Naive thymus-derived CD4-positive, alpha-beta T cell (primary cell): ENCODE measurements around the gene SLC39A1. TPM values are rescaled to one million over a fixed set of nuclear protein-coding genes. Genes with fewer than 3 reads are reported as not detected.
A peak's percentile ranks its signal among the peaks of the same experiment; 100 is the strongest.

ENCODE experiments used
- ATAC-seq: fragments of 150-1000 bp; cut with Tn5 transposase; 2 replicates; pipeline ENCODE4 v1.10.0; 2021; ENCODE audit warnings: mild to moderate bottlenecking, moderate library complexity
- CTCF ChIA-PET: fragments of 350-600 bp; sonication (Branson Sonifier 250); formaldehyde crosslinking; loops from one replicate; lab custom pipeline; 2021; ENCODE audit warnings: antibody characterized with exemption; lab: Charles Lee
- POLR2A ChIA-PET: fragments of 350-600 bp; sonication (Branson Sonifier 250); formaldehyde crosslinking; loops from one replicate; lab custom pipeline; 2021; ENCODE audit warnings: antibody characterized with exemption, inconsistent platforms; lab: Charles Lee
- DNase-seq, 9 donors: peaks; one replicate each; pipeline versions ENCODE4 v3.0.0 to v3.0.0-alpha.2; 2020 to 2022; ENCODE audit warnings: mixed read lengths in 1 of 9
- H3K27ac ChIP-seq: one replicate; pipeline ENCODE4 v1.7.0; 2013; ENCODE audit warnings: mild to moderate bottlenecking, low read depth, low read length, moderate library complexity
- H3K27me3 ChIP-seq, 2 donors: one replicate each; pipeline ENCODE4 v1.7.0; 2013; ENCODE audit warnings: low read length in 2 of 2, mild to moderate bottlenecking in 2 of 2, moderate library complexity in 2 of 2; ENCODE audit not compliant: control insufficient read depth in 2 of 2, insufficient read depth in 2 of 2
- H3K36me3 ChIP-seq, 3 experiments: 1 replicate in 2 of 3; 2 replicates in 1 of 3; pipeline ENCODE4 v1.7.0; 2013; ENCODE audit warnings: low read length in 3 of 3, mild to moderate bottlenecking in 3 of 3, moderate library complexity in 1 of 3; ENCODE audit not compliant: insufficient read depth in 3 of 3, control insufficient read depth in 2 of 3
- H3K4me1 ChIP-seq, 2 donors: one replicate each; pipeline ENCODE4 v1.7.0; 2013; ENCODE audit warnings: low read length in 2 of 2, mild to moderate bottlenecking in 2 of 2, moderate library complexity in 1 of 2; ENCODE audit not compliant: control insufficient read depth in 2 of 2, insufficient read depth in 2 of 2
- H3K4me3 ChIP-seq: 2 replicates; pipeline ENCODE4 v1.7.0; 2013; ENCODE audit warnings: mild to moderate bottlenecking, low read length
- H3K9me3 ChIP-seq, 3 experiments: 1 replicate in 2 of 3; 2 replicates in 1 of 3; pipeline ENCODE4 v1.7.0; 2013; ENCODE audit warnings: low read length in 3 of 3; ENCODE audit not compliant: control insufficient read depth in 2 of 3
- H3K27ac Mint-ChIP-seq, 9 donors: one replicate each; pipeline ENCODE4 v1.8.0; 2020 to 2022; ENCODE audit warnings: mixed read lengths in 9 of 9, mild to moderate bottlenecking in 8 of 9, moderate library complexity in 5 of 9, inconsistent platforms in 2 of 9
- H3K27me3 Mint-ChIP-seq, 5 donors: one replicate each; pipeline ENCODE4 v1.8.0; 2021 to 2022; ENCODE audit warnings: mixed read lengths in 5 of 5, mild to moderate bottlenecking in 1 of 5
- H3K36me3 Mint-ChIP-seq, 5 donors: one replicate each; pipeline ENCODE4 v1.8.0; 2020 to 2022; ENCODE audit warnings: mixed read lengths in 5 of 5, mild to moderate bottlenecking in 3 of 5, inconsistent platforms in 1 of 5
- H3K4me1 Mint-ChIP-seq, 7 donors: one replicate each; pipeline ENCODE4 v1.8.0; 2020 to 2022; ENCODE audit warnings: mixed read lengths in 7 of 7, mild to moderate bottlenecking in 3 of 7, inconsistent platforms in 1 of 7
- H3K4me3 Mint-ChIP-seq, 10 donors: one replicate each; pipeline ENCODE4 v1.8.0; 2020 to 2022; ENCODE audit warnings: mild to moderate bottlenecking in 10 of 10, mixed read lengths in 10 of 10, moderate library complexity in 6 of 10, inconsistent platforms in 2 of 10
- H3K9me3 Mint-ChIP-seq, 11 donors: one replicate each; pipeline ENCODE4 v1.8.0; 2020 to 2022; ENCODE audit warnings: mixed read lengths in 11 of 11, mild to moderate bottlenecking in 4 of 11, inconsistent platforms in 1 of 11, moderate library complexity in 1 of 11
- intact Hi-C, 2 donors: fragments of 100-400 bp; cut with micrococcal nuclease; formaldehyde crosslinking; loops; one replicate each; pipeline ENCODE4 v1.15.1; 2023
- polyA plus RNA-seq, 2 donors: library from polyadenylated mRNA; unstranded; fragments of 300-500 nt; fragmentation: Illumina TruSeq; gene quantifications; one replicate each; pipeline ENCODE4 v1.2.3, GENCODE V29; 2021
- total RNA-seq, 6 experiments: library from RNA in 5 of 6; stranded (reverse) in 5 of 6; gene quantifications; 1 replicate in 5 of 6; 2 replicates in 1 of 6; pipeline ENCODE4 v1.2.3 and lab custom pipeline; 2021 to 2026

The SLC39A1 gene
- total and polyA plus RNA-seq, 7 experiments from 2014 or later: 14.4 to 53.2 (median 22.3) TPM

DNA sequence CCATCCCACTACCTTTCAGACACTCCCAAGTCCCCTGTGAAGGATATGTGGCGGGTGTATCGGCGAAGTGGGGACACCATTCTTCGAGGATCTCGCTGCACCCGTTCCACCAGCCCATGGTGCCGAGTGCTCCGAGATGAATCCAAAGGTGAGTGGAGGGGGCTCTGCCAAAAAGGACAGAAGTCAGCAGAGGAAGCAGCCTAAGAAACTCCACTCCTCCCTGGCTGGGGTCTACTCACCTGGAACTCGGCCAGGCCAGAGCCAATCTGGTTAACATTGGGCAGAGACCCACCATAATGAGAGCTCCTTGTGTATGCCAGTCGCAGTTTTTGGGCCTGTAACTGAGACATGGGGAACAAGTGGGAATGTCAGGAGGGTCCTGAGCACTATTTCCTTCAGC, 8.5 kb downstream of the SLC39A1 start:
- H3K27me3 ChIP-seq: no peaks in the 10 kb centered on the region
- H3K9me3 Mint-ChIP-seq: no peaks in the 10 kb centered on the region
- H3K36me3 Mint-ChIP-seq: peaks cover 0 to 30% (median 17%) of the 10 kb centered on the region in 5 donors
- peaks cover 27 to 57% (median 29%) of the 10 kb centered on the region in 3 experiments for H3K36me3 ChIP-seq
- H3K4me3 Mint-ChIP-seq: peak overlapping the region in 5 of 10 donors; percentile 7 to 56 (median 45)
- no peak for ATAC-seq
- H3K27me3 Mint-ChIP-seq: no peaks in the 10 kb centered on the region
- POLR2A ChIA-PET: interaction anchor here (1.3 to 12.8 kb wide), 4 partner anchors 11 to 35 kb away, joined by 3 to 159 read pairs (median 106); partner anchors contain the start of genes CREB3L4, DENND4B, JTB and RPS27
- H3K9me3 ChIP-seq: no peaks in the 10 kb centered on the region
- peak overlapping the region; percentile 25 for H3K27ac ChIP-seq
- no peak for DNase-seq
- H3K4me3 ChIP-seq: no peak overlapping the region
- H3K4me1 ChIP-seq: peaks cover 27 to 33% of the 10 kb centered on the region in 2 donors
- CTCF ChIA-PET: interaction anchor here (2.3 to 5.5 kb wide), 2 partner anchors 9 to 32 kb away, joined by 11 to 36 read pairs; partner anchors contain the start of genes DENND4B and RAB13
- intact Hi-C loops: loop anchor here (5.0 kb wide), 2 partner anchors 228 to 1902 kb away; partner anchors contain the start of genes GON4L (in 1 of the 2), INTS3 (in 1 of the 2) and SYT11 (in 1 of the 2)
- H3K4me1 Mint-ChIP-seq: peaks cover 32 to 64% (median 51%) of the 10 kb centered on the region in 7 donors
- H3K27ac Mint-ChIP-seq: peak overlapping the region in 4 of 9 donors; percentile 31 to 90 (median 86)

DNA sequence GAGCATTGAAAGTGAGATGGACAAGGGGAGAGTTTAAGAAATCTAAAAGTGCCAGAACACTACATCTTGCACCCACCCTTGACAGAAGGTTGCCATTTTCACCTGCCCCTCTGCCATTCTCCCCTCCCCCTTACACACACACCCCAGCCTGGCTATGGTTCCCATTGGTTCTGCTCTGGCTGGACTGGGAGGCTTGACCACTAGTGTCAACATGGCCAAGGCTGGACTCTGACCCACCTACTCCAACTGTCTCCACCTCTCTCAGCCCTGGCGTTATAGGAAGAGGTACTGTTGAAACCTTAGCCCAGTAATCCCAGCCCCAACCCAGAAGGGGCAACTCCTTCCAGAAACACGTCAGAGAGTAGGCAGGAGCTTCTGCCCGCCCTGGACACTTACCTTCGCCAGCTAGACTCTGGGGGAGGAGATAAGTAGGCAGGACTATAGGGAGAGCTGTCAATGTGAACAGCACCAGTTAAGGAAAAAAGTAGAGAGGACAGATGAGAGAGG, 9.4 kb downstream of the SLC39A1 start:
- Histone ChIP-seq H3K9me3 (no peaks in the 10 kb centered on the region), H3K36me3 (peaks cover 27 to 63% (median 34%) of the 10 kb centered on the region in 3 experiments), H3K27me3 (no peaks in the 10 kb centered on the region), H3K4me3 (no peak overlapping the region), H3K4me1 (peaks cover 27 to 33% of the 10 kb centered on the region in 2 donors), H3K27ac (peak overlapping the region; percentile 30)
- peak overlapping the region; percentile 7 to 89 (median 75) for H3K27ac Mint-ChIP-seq
- CTCF ChIA-PET: interaction anchor here (2.3 to 5.5 kb wide), 2 partner anchors 8 to 33 kb away, joined by 11 to 36 read pairs; partner anchors contain the start of genes DENND4B and RAB13
- intact Hi-C loops: no loop called here
- DNase-seq (no peak), ATAC-seq (no peak)
- peaks cover 32 to 61% (median 50%) of the 10 kb centered on the region in 7 donors for H3K4me1 Mint-ChIP-seq
- peak overlapping the region in 9 of 10 donors; percentile 7 to 74 (median 36) for H3K4me3 Mint-ChIP-seq
- POLR2A ChIA-PET: interaction anchor here (0.7 to 12.8 kb wide), 6 partner anchors 9 to 32 kb away, joined by 3 to 159 read pairs (median 49); partner anchors contain the start of genes CREB3L4, DENND4B, JTB and SLC39A1
- no peaks in the 10 kb centered on the region for H3K9me3 Mint-ChIP-seq
- H3K27me3 Mint-ChIP-seq: no peaks in the 10 kb centered on the region
- H3K36me3 Mint-ChIP-seq: peaks cover 0 to 32% (median 17%) of the 10 kb centered on the region in 5 donors

DNA sequence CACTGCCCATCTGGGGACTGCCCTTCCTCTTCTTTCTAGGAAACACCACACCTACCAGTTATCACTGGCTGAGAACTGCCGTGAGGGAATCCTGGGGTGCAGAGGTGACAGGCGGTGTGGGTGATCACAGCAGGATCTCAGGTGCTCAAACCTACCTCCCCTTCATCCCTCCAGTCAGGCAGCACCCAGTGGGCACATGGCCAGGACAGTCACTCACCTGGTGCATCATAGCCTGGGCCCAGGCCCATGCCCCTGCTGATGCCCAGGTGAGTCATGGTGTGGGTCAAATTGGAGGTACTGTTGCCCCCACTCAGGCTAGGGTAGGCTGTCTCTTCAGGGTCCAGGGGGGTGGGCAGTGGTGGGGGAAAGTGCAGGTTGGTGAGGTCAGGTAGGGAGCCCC, 11.5 kb downstream of the SLC39A1 start:
- Histone ChIP-seq H3K27me3 (no peaks in the 10 kb centered on the region), H3K9me3 (no peaks in the 10 kb centered on the region), H3K4me1 (peaks cover 21 to 33% of the 10 kb centered on the region in 2 donors), H3K4me3 (no peak overlapping the region), H3K27ac (no peak overlapping the region), H3K36me3 (peaks cover 27 to 72% (median 41%) of the 10 kb centered on the region in 3 experiments)
- POLR2A ChIA-PET: interaction anchor here (0.8 to 12.8 kb wide), 2 partner anchors 8 to 30 kb away, joined by 4 to 159 read pairs; partner anchors contain the start of gene DENND4B
- H3K4me3 Mint-ChIP-seq: no peak overlapping the region
- DNase-seq: no peak
- CTCF ChIA-PET: no interaction called here
- peaks cover 0 to 36% (median 20%) of the 10 kb centered on the region in 5 donors for H3K36me3 Mint-ChIP-seq
- no peak for ATAC-seq
- peak overlapping the region in 5 of 9 donors; percentile 16 to 60 (median 59) for H3K27ac Mint-ChIP-seq
- intact Hi-C loops: no loop called here
- peaks cover 26 to 49% (median 38%) of the 10 kb centered on the region in 7 donors for H3K4me1 Mint-ChIP-seq
- H3K27me3 Mint-ChIP-seq: no peaks in the 10 kb centered on the region
- no peaks in the 10 kb centered on the region for H3K9me3 Mint-ChIP-seq

DNA sequence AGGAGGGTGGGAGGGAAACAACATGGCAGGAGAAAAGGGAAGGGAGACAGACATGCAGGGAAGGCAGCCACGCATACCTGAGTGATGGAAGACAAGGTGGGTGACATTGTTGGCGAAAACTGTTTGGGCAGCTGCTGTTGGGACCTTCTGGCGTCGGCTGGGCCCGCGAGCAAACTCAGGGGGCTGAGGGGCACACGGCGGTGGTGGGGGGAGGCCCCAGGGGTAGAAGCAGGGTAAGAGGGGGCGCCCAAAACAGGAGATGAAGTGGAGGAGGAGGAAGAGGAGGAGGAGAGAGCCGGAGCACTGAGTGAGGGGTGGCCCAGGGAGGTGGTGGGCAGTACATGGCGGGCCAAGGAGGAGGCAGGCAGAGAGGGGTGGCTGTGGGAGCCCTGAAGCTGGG, 12.2 kb downstream of the SLC39A1 start:
- Histone ChIP-seq H3K36me3 (peaks cover 27 to 72% (median 41%) of the 10 kb centered on the region in 3 experiments), H3K4me1 (peaks cover 17 to 28% of the 10 kb centered on the region in 2 donors), H3K4me3 (no peak overlapping the region), H3K9me3 (no peaks in the 10 kb centered on the region), H3K27me3 (no peaks in the 10 kb centered on the region), H3K27ac (no peak overlapping the region)
- Mint-ChIP-seq H3K9me3 (no peaks in the 10 kb centered on the region), H3K4me1 (peaks cover 19 to 45% (median 32%) of the 10 kb centered on the region in 7 donors), H3K27ac (peak overlapping the region in 8 of 9 donors; percentile 2 to 89 (median 66)), H3K36me3 (peaks cover 0 to 36% (median 20%) of the 10 kb centered on the region in 5 donors), H3K27me3 (no peaks in the 10 kb centered on the region), H3K4me3 (peak overlapping the region in 1 of 10 donors; percentile 41)
- DNase-seq: no peak
- POLR2A ChIA-PET: no interaction called here
- CTCF ChIA-PET: no interaction called here
- no peak for ATAC-seq
- intact Hi-C loops: no loop called here

DNA sequence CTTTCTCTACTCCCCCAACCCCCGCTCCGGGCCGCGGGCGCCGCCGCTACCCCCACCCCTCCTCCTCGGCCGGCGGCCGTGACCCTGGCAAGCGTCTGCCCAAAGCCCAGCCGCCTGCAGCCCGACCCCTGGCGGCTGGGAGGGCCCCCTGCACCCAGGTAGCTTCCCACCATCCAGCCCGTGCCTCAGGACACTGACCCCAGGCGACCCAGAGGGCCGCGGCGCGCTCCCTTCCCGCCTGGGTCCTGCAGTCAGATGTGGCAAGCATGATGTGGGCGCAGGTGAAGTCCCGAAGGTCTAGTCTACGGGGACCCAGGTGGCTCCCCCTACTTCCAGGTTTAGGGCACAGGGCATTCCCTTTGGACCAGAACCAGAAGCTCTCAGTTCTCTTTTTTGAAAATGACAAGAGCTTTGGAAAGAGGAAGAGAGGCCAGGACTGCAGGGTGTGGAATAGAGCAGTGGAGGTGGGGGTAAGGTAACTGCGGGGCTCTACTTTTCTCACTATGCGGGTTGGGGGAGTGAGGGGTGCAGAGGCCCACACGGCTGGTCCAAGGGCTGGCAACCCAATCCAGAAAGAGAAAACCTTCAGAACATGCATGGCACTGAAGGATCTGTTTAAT, 16.6 kb downstream of the SLC39A1 start, which contains the start of gene DENND4B:
DENND4B (minus strand) TSS at position 97 of the 620 bp plus-strand sequence. CDS start 2,344 bp downstream, outside the sequence.
- H3K4me3 Mint-ChIP-seq: peak within 1 kb of the TSS; percentile 93 to 99 (median 96)
- peaks cover 23 to 25% of the 10 kb centered on the region in 2 donors for H3K4me1 ChIP-seq
- H3K4me1 Mint-ChIP-seq: peaks cover 20 to 44% (median 39%) of the 10 kb centered on the region in 7 donors
- peak within 1 kb of the TSS; percentile 89 for H3K27ac ChIP-seq
- no peaks in the 10 kb centered on the region for H3K27me3 Mint-ChIP-seq
- H3K36me3 Mint-ChIP-seq: peaks cover 0 to 33% (median 19%) of the 10 kb centered on the region in 5 donors
- intact Hi-C loops: loop anchor here (1.0 to 2.0 kb wide), 6 partner anchors 11 to 149 kb away; partner anchors contain the start of genes CRTC2 (in 1 of the 2) and JTB (in 1 of the 2)
- ATAC-seq: peak; percentile 75
- H3K27me3 ChIP-seq: no peaks in the 10 kb centered on the region
- no peaks in the 10 kb centered on the region for H3K9me3 ChIP-seq
- DNase-seq: peak; percentile 55 to 85 (median 68)
- ChIA-PET CTCF (interaction anchor here (0.7 to 3.6 kb wide), 13 partner anchors 10 to 150 kb away, joined by 3 to 36 read pairs (median 5); partner anchors contain the start of genes CREB3L4, CRTC2, GATAD2B and JTB), POLR2A (interaction anchor here (0.6 to 7.3 kb wide), 17 partner anchors 9 to 321 kb away, joined by 3 to 159 read pairs (median 8); partner anchors contain the start of genes CREB3L4, CRTC2, GATAD2B and JTB)
- H3K9me3 Mint-ChIP-seq: peaks cover 0 to 6% (median 0%) of the 10 kb centered on the region in 11 donors
- peaks cover 19 to 66% (median 33%) of the 10 kb centered on the region in 3 experiments for H3K36me3 ChIP-seq
- H3K27ac Mint-ChIP-seq: peak within 1 kb of the TSS; percentile 90 to 98 (median 96)
- H3K4me3 ChIP-seq: peak within 1 kb of the TSS; percentile 94
